B cell (primary cell): ENCODE results near the gene RAC2. TPM values are rescaled to one million over a fixed set of nuclear protein-coding genes. Genes with fewer than 3 reads are reported as not detected.
"Not testable (repeated sequence)": the region's sequence is repeated elsewhere in the genome, so short reads cannot be mapped to it uniquely, and the experiment has no call there.

Source experiments
- ATAC-seq: fragments of 200-7000 bp; cut with Tn5 transposase; one replicate; pipeline ENCODE4 v1.10.0; 2021; ENCODE audit warnings: low read depth, mild to moderate bottlenecking, moderate number of reproducible peaks, moderate library complexity
- CTCF ChIA-PET: fragments of 350-600 bp; sonication (Branson Sonifier 250); formaldehyde crosslinking; loops from one replicate; lab custom pipeline; 2021; ENCODE audit warnings: antibody characterized with exemption, inconsistent platforms; lab: Charles Lee
- POLR2A ChIA-PET: fragments of 350-600 bp; sonication (Branson Sonifier 250); formaldehyde crosslinking; loops from one replicate; lab custom pipeline; 2021; ENCODE audit warnings: antibody characterized with exemption; lab: Charles Lee
- DNase-seq: peaks from one replicate; pipeline ENCODE4 v3.0.0; 2013
- H2AFZ ChIP-seq: 2 replicates; pipeline ENCODE4 v1.6.1; 2012; ENCODE audit warnings: mild to moderate bottlenecking, low read depth, low read length; ENCODE audit not compliant: insufficient read depth, poor library complexity, severe bottlenecking
- H3K27ac ChIP-seq, 2 donors: 1 replicate in 1 of 2; 2 replicates in 1 of 2; pipeline ENCODE4 v1.5.1; 2012 to 2013; ENCODE audit warnings: low read length in 2 of 2, mild to moderate bottlenecking in 2 of 2, moderate library complexity in 1 of 2
- H3K27me3 ChIP-seq, 4 experiments: fragments of 200-600 bp in 1 of 4; sonication (generic) in 1 of 4; replicated peaks in 1 of 4; 1 replicate in 2 of 4; 2 replicates in 2 of 4; pipeline versions ENCODE4 v1.6.1 to v1.7.0; 2013 to 2016; ENCODE audit warnings: low read length in 3 of 4, mild to moderate bottlenecking in 2 of 4, mixed read lengths in 1 of 4, moderate library complexity in 1 of 4; ENCODE audit not compliant: insufficient read depth in 4 of 4, control insufficient read depth in 3 of 4; ENCODE audit errors: control extremely low read depth in 1 of 4
- H3K36me3 ChIP-seq, 2 experiments: replicated peaks in 1 of 2; 1 replicate in 1 of 2; 2 replicates in 1 of 2; pipeline versions ENCODE4 v1.6.1 to v1.7.1; 2013; ENCODE audit warnings: low read length in 1 of 2; ENCODE audit not compliant: insufficient read depth in 2 of 2, control insufficient read depth in 1 of 2; ENCODE audit errors: control extremely low read depth in 1 of 2, extremely low read depth in 1 of 2
- H3K4me1 ChIP-seq, 2 donors: fragments of 200-600 bp in 1 of 2; sonication (generic) in 1 of 2; 1 replicate in 1 of 2; 2 replicates in 1 of 2; pipeline versions ENCODE4 v1.5.1 to v1.6.1; 2013 to 2017; ENCODE audit warnings: low read length in 2 of 2; ENCODE audit not compliant: control insufficient read depth in 2 of 2, insufficient read depth in 2 of 2
- H3K4me2 ChIP-seq: replicated peaks from 2 replicates; pipeline ENCODE3; 2012; ENCODE audit warnings: mild to moderate bottlenecking, low read depth, low read length; ENCODE audit not compliant: poor library complexity, severe bottlenecking
- H3K4me3 ChIP-seq, 5 experiments: fragments of 200-600 bp in 1 of 5; sonication (generic) in 1 of 5; 1 replicate in 3 of 5; 2 replicates in 2 of 5; pipeline versions ENCODE4 v1.5.1 to v1.7.0; 2011 to 2016; ENCODE audit warnings: low read length in 4 of 5, mild to moderate bottlenecking in 4 of 5, low read depth in 2 of 5, control low read depth in 1 of 5, moderate library complexity in 1 of 5; ENCODE audit not compliant: insufficient read depth in 1 of 5; ENCODE audit errors: control extremely low read depth in 1 of 5, extremely low read depth in 1 of 5
- H3K79me2 ChIP-seq: fragments of 200-600 bp; sonication (generic); one replicate; pipeline ENCODE4 v1.6.0; 2016; ENCODE audit warnings: low read length; ENCODE audit not compliant: control insufficient read depth, insufficient read depth
- H3K9ac ChIP-seq: fragments of 200-600 bp; sonication (generic); 2 replicates; pipeline ENCODE4 v1.6.1; 2017; ENCODE audit warnings: mild to moderate bottlenecking, low read length, moderate library complexity
- H3K9me3 ChIP-seq, 3 donors: one replicate each; pipeline versions ENCODE4 v1.6.1 to v1.7.1; 2013; ENCODE audit warnings: low read length in 2 of 3; ENCODE audit not compliant: control insufficient read depth in 2 of 3, insufficient read depth in 1 of 3; ENCODE audit errors: control extremely low read depth in 1 of 3
- H4K20me1 ChIP-seq: 2 replicates; pipeline ENCODE4 v1.6.0; 2012; ENCODE audit warnings: mild to moderate bottlenecking, low read length; ENCODE audit not compliant: insufficient read depth, control insufficient read depth, poor library complexity, severe bottlenecking
- H3K27ac Mint-ChIP-seq: one replicate; pipeline ENCODE4 v1.8.0; 2021; ENCODE audit warnings: mixed read lengths
- H3K27me3 Mint-ChIP-seq: one replicate; pipeline ENCODE4 v1.8.0; 2021; ENCODE audit warnings: mixed read lengths
- H3K4me1 Mint-ChIP-seq: one replicate; pipeline ENCODE4 v1.8.0; 2021; ENCODE audit warnings: mixed read lengths
- H3K4me3 Mint-ChIP-seq: one replicate; pipeline ENCODE4 v1.8.0; 2021; ENCODE audit warnings: mixed read lengths
- H3K9me3 Mint-ChIP-seq: one replicate; pipeline ENCODE4 v1.8.0; 2022; ENCODE audit warnings: mixed read lengths; ENCODE audit not compliant: insufficient read depth
- EZH2 ChIP-seq: IDR thresholded peaks from 2 replicates; pipeline ENCODE4 v1.6.1; 2012; ENCODE audit warnings: borderline replicate concordance, low read depth, mild to moderate bottlenecking, moderate library complexity, low read length; ENCODE audit not compliant: insufficient read depth, poor library complexity, severe bottlenecking
- WGBS: methylation state at CpG from one replicate; pipeline ENCODE4 v1.1.5; 2013; ENCODE audit warnings: missing lambda C conversion rate; ENCODE audit not compliant: insufficient coverage; 5-methylcytosine and 5-hydroxymethylcytosine counted together
- intact Hi-C: fragments of 100-400 bp; cut with micrococcal nuclease; formaldehyde crosslinking; loops from one replicate; pipeline ENCODE4 v1.10.0; 2022
- polyA plus RNA-seq: library from polyadenylated mRNA; depleted of rRNA; stranded (reverse); fragments of >200 nt; gene quantifications from 2 replicates; pipeline ENCODE4 v1.2.3, GENCODE V29; 2012
- total RNA-seq, 2 donors: library from RNA; stranded (reverse); fragments of 120-200 nt in 1 of 2; gene quantifications; 1 replicate in 1 of 2; 2 replicates in 1 of 2; pipeline versions ENCODE4 v1.2.3 to v1.2.4, GENCODE V29; 2013 to 2022
- TF ChIP-seq, protein P1 (sequence below): fragments of 200-600 bp; IDR thresholded peaks from one replicate; pipeline ENCODE4 v1.8.0; 2022; ENCODE audit warnings: antibody characterized with exemption, mild to moderate bottlenecking

Gene RAC2
- total and polyA plus RNA-seq, 2 donors (not counting 1 experiment from before 2014, with no cell fraction given), result 273 to 776 TPM

DNA sequence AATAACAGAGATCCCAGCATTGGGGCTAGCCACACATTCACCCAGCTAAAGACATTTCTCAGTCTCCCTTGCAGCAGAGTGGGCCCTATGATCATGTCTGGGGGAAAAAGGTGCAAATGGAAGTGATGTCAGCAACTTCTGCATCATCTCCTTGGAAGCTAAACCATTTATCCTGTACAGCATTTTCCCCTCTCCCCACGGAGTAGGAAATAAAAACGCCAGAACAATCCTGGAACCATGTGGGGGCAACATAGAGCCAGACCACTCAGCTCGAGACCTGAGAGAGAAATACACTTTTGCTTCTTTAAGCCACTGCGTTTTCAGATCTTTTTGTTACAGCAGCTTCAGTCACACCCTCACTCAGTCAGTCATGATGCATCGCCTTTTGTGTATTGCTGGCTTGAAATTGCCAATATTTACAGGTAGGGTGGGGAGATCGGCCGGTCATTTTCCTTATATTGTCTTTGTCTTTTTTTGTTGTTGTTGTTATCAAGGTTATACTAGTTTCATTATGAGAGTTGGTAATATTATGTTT is 9.1 kb upstream of the RAC2 start:
- no peak overlapping the region for H3K9ac ChIP-seq
- H3K4me1 Mint-ChIP-seq, result peaks cover 29% of the 10 kb centered on the region
- H3K27me3 Mint-ChIP-seq, result no peaks in the 10 kb centered on the region
- no peak overlapping the region for H3K4me3 Mint-ChIP-seq
- H4K20me1 ChIP-seq, result no peaks in the 10 kb centered on the region
- DNase-seq (no peak), ATAC-seq (no peak)
- no peak overlapping the region for H3K27ac ChIP-seq
- H3K27me3 ChIP-seq, result no peaks in the 10 kb centered on the region
- intact Hi-C loops, result no loop called here
- no peaks in the 10 kb centered on the region for H3K9me3 Mint-ChIP-seq
- no peak overlapping the region for H2AFZ ChIP-seq
- H3K27ac Mint-ChIP-seq, result no peak overlapping the region
- no peaks in the 10 kb centered on the region for H3K36me3 ChIP-seq
- H3K4me3 ChIP-seq, result no peak overlapping the region
- H3K4me1 ChIP-seq, result peaks cover 12 to 17% of the 10 kb centered on the region in 2 donors
- POLR2A ChIA-PET, result no interaction called here
- H3K4me2 ChIP-seq, result no peak overlapping the region
- no peak for TF ChIP-seq EZH2
- TF ChIP-seq, protein P1, sequence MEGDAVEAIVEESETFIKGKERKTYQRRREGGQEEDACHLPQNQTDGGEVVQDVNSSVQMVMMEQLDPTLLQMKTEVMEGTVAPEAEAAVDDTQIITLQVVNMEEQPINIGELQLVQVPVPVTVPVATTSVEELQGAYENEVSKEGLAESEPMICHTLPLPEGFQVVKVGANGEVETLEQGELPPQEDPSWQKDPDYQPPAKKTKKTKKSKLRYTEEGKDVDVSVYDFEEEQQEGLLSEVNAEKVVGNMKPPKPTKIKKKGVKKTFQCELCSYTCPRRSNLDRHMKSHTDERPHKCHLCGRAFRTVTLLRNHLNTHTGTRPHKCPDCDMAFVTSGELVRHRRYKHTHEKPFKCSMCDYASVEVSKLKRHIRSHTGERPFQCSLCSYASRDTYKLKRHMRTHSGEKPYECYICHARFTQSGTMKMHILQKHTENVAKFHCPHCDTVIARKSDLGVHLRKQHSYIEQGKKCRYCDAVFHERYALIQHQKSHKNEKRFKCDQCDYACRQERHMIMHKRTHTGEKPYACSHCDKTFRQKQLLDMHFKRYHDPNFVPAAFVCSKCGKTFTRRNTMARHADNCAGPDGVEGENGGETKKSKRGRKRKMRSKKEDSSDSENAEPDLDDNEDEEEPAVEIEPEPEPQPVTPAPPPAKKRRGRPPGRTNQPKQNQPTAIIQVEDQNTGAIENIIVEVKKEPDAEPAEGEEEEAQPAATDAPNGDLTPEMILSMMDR, result no peak
- WGBS, result 49% methylated on average over 6 of the region's 7 CpGs
- peaks cover 8% of the 10 kb centered on the region for H3K79me2 ChIP-seq
- no peaks in the 10 kb centered on the region for H3K9me3 ChIP-seq
- CTCF ChIA-PET, result interaction anchor here (1.0 to 17.0 kb wide), 4 partner anchors 9 to 54 kb away, joined by 4 to 377 read pairs (median 8); partner anchors contain the start of gene RAC2

DNA sequence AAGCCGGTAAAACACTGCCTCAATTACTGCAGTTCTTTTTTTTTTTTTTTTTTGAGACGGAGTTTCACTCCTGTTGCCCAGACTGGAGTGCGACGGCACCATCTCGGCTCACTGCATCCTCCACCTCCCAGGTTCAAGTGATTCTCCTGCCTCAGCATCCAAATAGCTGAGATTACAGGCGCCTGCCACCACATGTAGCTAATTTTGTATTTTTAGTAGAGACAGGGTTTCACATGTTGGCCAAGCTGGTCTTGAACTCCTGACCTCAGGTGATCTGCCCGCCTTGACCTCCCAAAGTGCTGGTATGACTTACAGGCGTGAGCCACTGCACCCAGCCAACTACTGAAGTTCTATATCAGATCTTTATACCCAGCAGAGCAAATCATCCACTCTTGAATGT is 7.8 kb upstream of the RAC2 start:
- H3K4me3 Mint-ChIP-seq, H4K20me1 ChIP-seq, intact Hi-C loops, H3K27me3 ChIP-seq, H3K27ac ChIP-seq, H3K9me3 Mint-ChIP-seq, H3K9ac ChIP-seq, ATAC-seq, H3K79me2 ChIP-seq, H3K36me3 ChIP-seq, H3K27me3 Mint-ChIP-seq, H3K9me3 ChIP-seq, DNase-seq, H2AFZ ChIP-seq, H3K4me2 ChIP-seq, POLR2A ChIA-PET, H3K27ac Mint-ChIP-seq, H3K4me3 ChIP-seq: not testable (repeated sequence)
- H3K4me1 ChIP-seq, result peaks cover 13 to 19% of the 10 kb centered on the region in 2 donors
- peaks cover 34% of the 10 kb centered on the region for H3K4me1 Mint-ChIP-seq
- WGBS, result 83% methylated on average over 1 of the region's 8 CpGs
- CTCF ChIA-PET, result interaction anchor here (1.2 to 17.0 kb wide), 5 partner anchors 8 to 54 kb away, joined by 3 to 377 read pairs (median 7); partner anchors contain the start of gene RAC2
